ENCODE results near the gene SURF6.
"Not testable (repeated sequence)": the region's sequence is repeated elsewhere in the genome, so short reads cannot be mapped to it uniquely, and the experiment has no call there.

The SURF6 gene

DNA sequence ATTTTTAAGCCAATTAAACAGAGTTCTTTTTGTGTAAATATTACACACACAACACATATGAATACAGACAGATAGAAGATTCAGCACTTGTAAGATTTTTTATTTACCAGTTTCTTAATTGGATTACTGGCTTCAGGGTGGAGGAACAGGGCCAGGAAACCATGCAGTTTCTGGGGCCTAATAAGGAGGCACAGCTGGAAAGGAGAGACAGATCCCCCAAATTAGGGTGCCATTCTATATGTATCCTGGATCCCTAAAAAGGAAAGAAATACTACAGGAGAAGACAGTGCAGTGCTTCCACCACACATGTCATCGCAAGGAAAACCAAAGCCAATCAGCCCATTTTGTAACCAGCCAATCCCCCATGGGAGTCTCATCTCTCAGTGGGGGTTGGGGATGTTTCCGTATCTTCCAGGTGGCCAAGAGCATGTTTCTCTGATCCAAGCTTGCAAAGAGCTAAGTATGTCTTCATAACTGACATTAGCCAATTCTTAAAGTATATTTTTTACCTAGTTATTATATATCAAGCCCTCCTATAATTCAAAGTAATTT, 45.2 kb downstream of the SURF6 start:
- Mint-ChIP-seq H3K9me3 (peaks cover 20% of the 10 kb centered on the region), H3K36me3 (no peaks in the 10 kb centered on the region)
- CTCF ChIA-PET: no interaction called here

DNA sequence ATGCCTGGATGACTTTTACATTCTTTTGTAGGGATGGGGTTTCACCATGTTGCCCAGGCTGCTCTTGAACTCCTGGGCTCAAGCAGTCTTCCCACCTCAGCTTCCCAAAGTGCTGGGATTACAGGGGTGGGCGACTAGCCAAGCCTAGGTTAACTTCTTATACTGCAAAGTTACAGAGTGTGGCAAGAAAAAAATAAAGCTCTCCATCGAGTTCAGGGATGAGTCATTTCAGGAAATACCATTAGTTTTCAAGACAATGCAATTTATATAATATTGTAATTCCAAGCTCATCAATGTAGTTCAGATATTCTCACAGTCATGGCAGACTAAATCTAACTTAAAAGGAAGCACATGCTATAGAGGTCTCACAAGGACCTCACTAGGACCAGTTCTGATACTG, 49.5 kb downstream of the SURF6 start:
- Mint-ChIP-seq H3K4me3 (no peak overlapping the region), H3K9me3 (peaks cover 17% of the 10 kb centered on the region), H3K36me3 (no peaks in the 10 kb centered on the region), H3K27ac (no peak overlapping the region), H3K27me3 (peaks cover 4% of the 10 kb centered on the region), H3K4me1 (no peaks in the 10 kb centered on the region)
- CTCF ChIA-PET: no interaction called here
- DNase-seq: no peak

More for the DNA sequence above, 45.2 kb downstream of the SURF6 start:
- Mint-ChIP-seq H3K27me3 (peaks cover 17% of the 10 kb centered on the region), H3K27ac (no peak overlapping the region), H3K4me3 (no peak overlapping the region), H3K4me1 (no peaks in the 10 kb centered on the region)
- DNase-seq: no peak

DNA sequence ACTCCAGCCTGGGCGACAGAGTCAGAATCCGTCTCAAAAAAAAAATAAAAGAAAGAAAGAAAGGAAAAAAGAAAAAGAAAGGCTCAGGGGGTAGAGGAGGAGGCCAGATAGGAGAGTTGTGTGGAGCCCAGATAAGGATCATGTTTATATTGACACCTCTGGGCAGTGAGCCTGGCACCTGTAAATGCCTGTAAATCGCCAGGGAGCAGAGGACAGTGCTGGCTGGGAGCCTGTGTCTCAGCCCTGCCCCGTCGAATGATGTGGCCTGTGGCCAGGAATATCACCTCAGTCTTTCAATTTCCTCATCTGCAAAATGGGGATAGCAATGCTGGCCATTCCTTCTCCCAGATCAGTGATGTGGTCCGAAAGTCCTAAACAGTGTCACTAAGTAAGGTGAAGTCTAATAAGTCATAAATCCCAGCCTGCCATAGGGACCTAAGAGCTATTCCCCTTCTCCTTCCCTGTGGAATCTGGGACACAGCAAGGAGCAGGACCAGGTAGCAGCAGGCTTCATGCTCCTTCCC, 50.7 kb downstream of the SURF6 start:
- DNase-seq: no peak
- CTCF ChIA-PET: no interaction called here
- Mint-ChIP-seq H3K9me3 (peaks cover 10% of the 10 kb centered on the region), H3K36me3 (no peaks in the 10 kb centered on the region), H3K27ac (no peak overlapping the region), H3K4me3 (no peak overlapping the region), H3K27me3 (peaks cover 4% of the 10 kb centered on the region), H3K4me1 (no peaks in the 10 kb centered on the region)

GRCh38 chr9:133284362-133284761, 51.6 kb downstream of the SURF6 start:
- peaks cover 3% of the 10 kb centered on the region for H3K9me3 Mint-ChIP-seq
- no peak for DNase-seq
- no peaks in the 10 kb centered on the region for H3K36me3 Mint-ChIP-seq
- no peaks in the 10 kb centered on the region for H3K4me1 Mint-ChIP-seq
- CTCF ChIA-PET: no interaction called here
- H3K27me3 Mint-ChIP-seq: peaks cover 8% of the 10 kb centered on the region
- no peak overlapping the region for H3K27ac Mint-ChIP-seq
- no peak overlapping the region for H3K4me3 Mint-ChIP-seq

DNA sequence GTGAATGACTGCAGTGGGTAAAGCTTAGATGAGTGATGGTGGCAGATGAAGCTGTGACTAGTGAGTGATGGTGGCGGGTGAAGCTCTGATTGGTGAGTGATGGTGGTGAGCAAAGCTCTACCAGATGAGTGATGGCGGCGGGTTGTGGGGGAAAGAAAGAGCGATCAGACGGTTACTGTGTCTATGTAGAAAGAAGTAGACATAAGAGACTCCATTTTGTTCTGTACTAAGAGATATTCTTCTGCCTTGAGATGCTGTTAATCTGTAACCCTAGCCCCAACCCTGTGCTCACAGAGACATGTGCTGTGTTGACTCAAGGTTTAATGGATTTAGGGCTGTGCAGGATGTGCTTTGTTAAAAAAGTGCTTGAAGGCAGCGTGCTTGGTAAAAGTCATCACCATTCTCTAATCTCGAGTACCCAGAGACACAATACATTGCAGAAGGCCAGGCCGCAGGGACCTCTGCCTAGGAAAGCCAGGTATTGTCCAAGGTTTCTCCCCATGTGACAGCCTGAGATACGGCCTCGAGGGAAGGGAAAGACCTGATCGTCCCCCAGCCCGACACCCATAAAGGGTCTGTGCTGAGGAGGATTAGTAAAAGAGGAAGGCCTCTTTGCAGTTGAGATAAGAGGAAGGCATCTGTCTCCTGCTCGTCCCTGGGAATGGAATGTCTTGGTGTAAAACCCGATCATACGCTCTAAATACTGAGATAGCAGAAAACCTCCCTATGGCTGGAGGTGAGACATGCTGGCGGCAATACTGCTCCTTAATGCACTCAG, 52.5 kb downstream of the SURF6 start:
- H3K27me3 Mint-ChIP-seq, H3K4me3 Mint-ChIP-seq, CTCF ChIA-PET, H3K27ac Mint-ChIP-seq, DNase-seq, H3K36me3 Mint-ChIP-seq, H3K9me3 Mint-ChIP-seq, H3K4me1 Mint-ChIP-seq: not testable (repeated sequence)

DNA sequence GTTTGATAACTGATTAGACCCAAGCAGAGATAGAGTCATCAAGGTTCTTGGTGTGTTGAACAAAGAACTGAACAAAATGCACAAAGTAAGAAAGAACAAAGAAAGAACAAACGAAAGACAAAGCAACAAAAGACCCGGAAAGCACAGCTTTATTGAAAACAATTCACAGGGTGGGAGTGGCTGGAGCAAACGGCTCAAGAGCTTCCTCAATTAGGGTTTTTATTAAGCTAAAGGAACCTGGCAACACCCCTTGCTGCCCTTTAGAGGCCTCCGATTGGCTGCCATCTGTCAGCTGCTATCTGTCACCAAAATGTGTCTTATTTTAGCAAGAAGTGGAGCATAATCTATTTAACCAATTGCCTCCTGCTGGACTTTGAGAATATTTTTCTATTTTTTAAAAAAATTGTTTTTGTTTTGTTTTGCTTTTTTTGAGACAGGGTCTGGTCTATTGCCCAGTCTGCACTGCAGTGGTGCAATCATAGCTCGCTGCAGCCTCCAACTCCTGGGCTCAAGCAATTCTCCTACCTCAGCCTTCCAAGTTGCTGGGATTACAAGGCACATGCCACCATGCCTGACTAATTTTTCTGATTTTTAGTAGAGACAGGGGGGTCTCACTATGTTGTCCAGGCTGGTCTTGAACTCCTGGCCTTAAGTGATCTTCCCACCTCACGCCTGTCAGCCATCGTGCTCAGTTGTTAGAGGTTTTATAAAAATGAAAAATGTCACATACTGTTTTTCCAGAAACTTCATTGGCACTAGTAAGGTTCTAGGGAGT, 53.3 kb downstream of the SURF6 start:
- Mint-ChIP-seq H3K36me3 (no peaks in the 10 kb centered on the region), H3K4me1 (no peaks in the 10 kb centered on the region), H3K4me3 (no peak overlapping the region), H3K27ac (no peak overlapping the region), H3K9me3 (no peaks in the 10 kb centered on the region), H3K27me3 (peaks cover 17% of the 10 kb centered on the region)
- CTCF ChIA-PET: no interaction called here
- DNase-seq: no peak

- CTCF ChIA-PET: no interaction called here
Measured at GRCh38 chr9:133280392-133280791, 55.6 kb downstream of the SURF6 start.

More at GRCh38 chr9:133280392-133280791, 55.6 kb downstream of the SURF6 start:
- Mint-ChIP-seq H3K9me3 (no peaks in the 10 kb centered on the region), H3K4me3 (no peak overlapping the region), H3K27me3 (peaks cover 40% of the 10 kb centered on the region), H3K4me1 (no peaks in the 10 kb centered on the region), H3K27ac (no peak overlapping the region), H3K36me3 (no peaks in the 10 kb centered on the region)
- no peak for DNase-seq

Data from activated naive CD4-positive, alpha-beta T cell treated with anti-CD3 and anti-CD28 coated beads, Interleukin-2, amount 10 ng/mL, durations not matched to agents 7 days and 5 days (primary cell).